ENCODE measurements around the gene TRAF2.
A peak's percentile ranks its signal among the peaks of the same experiment; 100 is the strongest.
"Not testable (repeated sequence)": the region's sequence is repeated elsewhere in the genome, so short reads cannot be mapped to it uniquely, and the experiment has no call there.

Gene TRAF2

GRCh38 chr9:136882109-136882946 is 4.0 kb upstream of the TRAF2 start:
- no peak for DNase-seq

GRCh38 chr9:136882947-136883283 is 3.4 kb upstream of the TRAF2 start:
- DNase-seq: not testable (repeated sequence)

GRCh38 chr9:136883670-136884069 is 2.6 kb upstream of the TRAF2 start:
- not testable (repeated sequence) for DNase-seq

- peak; percentile 69 for DNase-seq
Observed at GRCh38 chr9:136886610-136887597, 588 bp downstream of the TRAF2 start.

- no peak for DNase-seq
Observed at GRCh38 chr9:136888454-136888853, 2.1 kb downstream of the TRAF2 start.

- DNase-seq: no peak
Observed at GRCh38 chr9:136889858-136890257, 3.5 kb downstream of the TRAF2 start.

- DNase-seq: no peak
Observed at GRCh38 chr9:136890661-136891060, 4.3 kb downstream of the TRAF2 start.

GRCh38 chr9:136896027-136896426 is 9.7 kb downstream of the TRAF2 start:
- no peak for DNase-seq

GRCh38 chr9:136898483-136899100 is 12.3 kb downstream of the TRAF2 start:
- no peak for DNase-seq

GRCh38 chr9:136899196-136899595 is 12.9 kb downstream of the TRAF2 start:
- no peak for DNase-seq

- DNase-seq: no peak
Observed at GRCh38 chr9:136900556-136900955, 14.2 kb downstream of the TRAF2 start.

GRCh38 chr9:136900988-136901515 is 14.7 kb downstream of the TRAF2 start:
- DNase-seq: no peak

- DNase-seq: no peak
Observed at GRCh38 chr9:136901516-136902258, 15.4 kb downstream of the TRAF2 start.

GRCh38 chr9:136902259-136902821 is 16.0 kb downstream of the TRAF2 start:
- DNase-seq: no peak

- DNase-seq: no peak
Observed at GRCh38 chr9:136903041-136903554, 16.8 kb downstream of the TRAF2 start.

- DNase-seq: no peak
Observed at GRCh38 chr9:136906266-136906665, 19.9 kb downstream of the TRAF2 start.

GRCh38 chr9:136907011-136907914 is 20.9 kb downstream of the TRAF2 start:
- no peak for DNase-seq

GRCh38 chr9:136910197-136910900 is 24.0 kb downstream of the TRAF2 start:
- DNase-seq: no peak

- no peak for DNase-seq
Observed at GRCh38 chr9:136910901-136911245, 24.6 kb downstream of the TRAF2 start.

Data from right kidney (tissue), 1 donor.